ENCODE data around the gene KRT9.
"Not testable (repeated sequence)": the region's sequence is repeated elsewhere in the genome, so short reads cannot be mapped to it uniquely, and the experiment has no call there.

Gene KRT9, protein sequence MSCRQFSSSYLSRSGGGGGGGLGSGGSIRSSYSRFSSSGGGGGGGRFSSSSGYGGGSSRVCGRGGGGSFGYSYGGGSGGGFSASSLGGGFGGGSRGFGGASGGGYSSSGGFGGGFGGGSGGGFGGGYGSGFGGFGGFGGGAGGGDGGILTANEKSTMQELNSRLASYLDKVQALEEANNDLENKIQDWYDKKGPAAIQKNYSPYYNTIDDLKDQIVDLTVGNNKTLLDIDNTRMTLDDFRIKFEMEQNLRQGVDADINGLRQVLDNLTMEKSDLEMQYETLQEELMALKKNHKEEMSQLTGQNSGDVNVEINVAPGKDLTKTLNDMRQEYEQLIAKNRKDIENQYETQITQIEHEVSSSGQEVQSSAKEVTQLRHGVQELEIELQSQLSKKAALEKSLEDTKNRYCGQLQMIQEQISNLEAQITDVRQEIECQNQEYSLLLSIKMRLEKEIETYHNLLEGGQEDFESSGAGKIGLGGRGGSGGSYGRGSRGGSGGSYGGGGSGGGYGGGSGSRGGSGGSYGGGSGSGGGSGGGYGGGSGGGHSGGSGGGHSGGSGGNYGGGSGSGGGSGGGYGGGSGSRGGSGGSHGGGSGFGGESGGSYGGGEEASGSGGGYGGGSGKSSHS

GRCh38 chr17:41571561-41572434, at the start of gene KRT9:
TSS of gene KRT9 (minus strand) at chr17:41572059. CDS start at chr17:41571992, 67 bp downstream.
- no peak within 1 kb of the TSS for H3K4me3 ChIP-seq (ENCODE audit: low read depth, low read length)
- H3K4me1 ChIP-seq (ENCODE audit: control insufficient read depth, insufficient read depth, low read length), result no peaks in the 10 kb centered on the region
- H3K9ac ChIP-seq (ENCODE audit: low read length), result no peak within 1 kb of the TSS
- H3K27me3 ChIP-seq (ENCODE audit: control insufficient read depth, insufficient read depth, low read length), result peaks cover 9% of the 10 kb centered on the region; the same call in 1 of the 2 replicates
- no peak within 1 kb of the TSS for H3K27ac ChIP-seq (ENCODE audit: low read depth, low read length)
- H3K9me3 ChIP-seq (ENCODE audit: control insufficient read depth, insufficient read depth, low read depth, low read length), result no peaks in the 10 kb centered on the region
- H3K36me3 ChIP-seq (ENCODE audit: control insufficient read depth, insufficient read depth, low read length), result no peaks in the 10 kb centered on the region

- not testable (repeated sequence) for H3K27ac ChIP-seq (ENCODE audit: low read depth, low read length); H3K4me3 ChIP-seq (ENCODE audit: low read depth, low read length); H3K27me3 ChIP-seq (ENCODE audit: control insufficient read depth, insufficient read depth, low read length); H3K36me3 ChIP-seq (ENCODE audit: control insufficient read depth, insufficient read depth, low read length); H3K9ac ChIP-seq (ENCODE audit: low read length); H3K9me3 ChIP-seq (ENCODE audit: control insufficient read depth, insufficient read depth, low read depth, low read length)
- peaks cover 13% of the 10 kb centered on the region; the same call in 1 of the 2 replicates for H3K4me1 ChIP-seq (ENCODE audit: control insufficient read depth, insufficient read depth, low read length)
These were observed 49.6 kb upstream of the KRT9 start for GRCh38 chr17:41621435-41621817.

DNA sequence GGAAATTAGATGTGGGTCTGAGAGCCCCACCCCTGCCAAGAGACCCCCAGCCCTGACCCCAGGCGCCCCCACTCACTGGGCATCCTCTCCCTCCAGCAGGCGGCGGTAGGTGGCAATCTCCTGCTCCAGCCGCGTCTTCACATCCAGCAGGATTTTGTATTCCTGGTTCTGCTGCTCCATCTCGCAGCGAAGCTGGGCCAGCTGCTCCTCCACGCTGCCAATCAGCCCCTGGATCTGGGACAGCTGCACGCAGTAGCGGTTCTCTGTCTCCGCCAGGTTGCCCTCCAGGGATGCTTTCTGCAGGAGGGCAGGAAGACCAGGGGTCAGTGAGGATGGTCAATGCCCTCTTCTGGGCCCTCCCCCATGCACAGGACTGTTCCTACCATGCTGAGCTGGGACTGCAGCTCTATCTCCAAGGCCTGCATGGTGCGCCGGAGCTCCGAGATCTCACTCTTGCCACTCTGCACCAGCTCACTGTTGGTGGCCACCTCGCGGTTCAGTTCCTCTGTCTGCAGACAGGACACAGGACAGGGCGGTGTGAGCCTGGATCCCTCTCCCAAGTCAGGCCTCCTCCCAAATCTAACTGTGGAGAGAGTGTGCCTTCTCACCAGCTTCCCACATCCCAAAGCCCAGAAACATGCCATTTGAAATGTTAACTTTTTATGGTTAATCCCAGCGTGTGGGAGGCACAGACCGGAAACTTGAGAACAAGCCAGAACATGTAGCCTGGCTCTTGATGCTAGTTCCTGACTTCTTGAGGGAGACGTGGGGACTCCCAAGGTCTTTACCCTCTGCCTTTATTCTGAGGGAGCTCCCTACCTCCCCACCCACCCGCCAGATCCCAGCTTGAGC, 49.0 kb upstream of the KRT9 start:
- H3K27me3 ChIP-seq (ENCODE audit: control insufficient read depth, insufficient read depth, low read length), result no peaks in the 10 kb centered on the region
- no peak overlapping the region for H3K27ac ChIP-seq (ENCODE audit: low read depth, low read length)
- H3K9ac ChIP-seq (ENCODE audit: low read length), result no peak overlapping the region
- no peaks in the 10 kb centered on the region for H3K9me3 ChIP-seq (ENCODE audit: control insufficient read depth, insufficient read depth, low read depth, low read length)
- H3K4me1 ChIP-seq (ENCODE audit: control insufficient read depth, insufficient read depth, low read length), result peaks cover 13% of the 10 kb centered on the region; the same call in 1 of the 2 replicates
- H3K36me3 ChIP-seq (ENCODE audit: control insufficient read depth, insufficient read depth, low read length), result no peaks in the 10 kb centered on the region
- no peak overlapping the region for H3K4me3 ChIP-seq (ENCODE audit: low read depth, low read length)

DNA sequence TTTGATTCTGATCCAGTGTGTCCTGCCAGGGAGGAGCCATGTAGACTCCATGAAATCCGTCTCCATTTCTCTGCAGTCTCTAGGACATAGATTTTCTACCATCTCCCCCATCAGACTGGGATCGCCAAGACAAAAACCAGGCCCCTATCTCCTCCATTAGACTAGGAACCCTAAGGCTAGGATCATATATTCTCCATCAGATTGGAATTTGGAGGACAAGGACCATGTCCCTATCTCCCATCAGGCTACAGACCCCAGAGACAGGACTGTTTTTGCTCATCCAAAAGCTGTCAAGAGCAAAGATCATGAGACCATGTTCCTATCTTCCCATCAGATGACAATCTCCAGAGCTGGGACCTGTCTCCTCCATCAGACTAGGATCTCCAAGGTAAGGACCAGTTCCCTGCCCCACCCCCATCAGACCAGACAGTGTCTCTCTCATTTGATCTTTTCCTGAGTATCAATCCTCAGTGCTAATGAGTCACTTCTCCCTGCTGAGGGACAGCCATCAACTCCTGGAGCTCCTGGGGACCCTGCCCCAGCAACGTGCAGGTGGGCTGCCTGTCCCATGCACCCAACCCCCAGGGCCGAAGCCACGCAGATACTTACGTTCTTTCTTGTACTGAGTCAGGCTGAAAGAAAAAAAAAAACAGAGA, 48.2 kb upstream of the KRT9 start:
- H3K36me3 ChIP-seq (ENCODE audit: control insufficient read depth, insufficient read depth, low read length); H3K9me3 ChIP-seq (ENCODE audit: control insufficient read depth, insufficient read depth, low read depth, low read length); H3K27ac ChIP-seq (ENCODE audit: low read depth, low read length); H3K27me3 ChIP-seq (ENCODE audit: control insufficient read depth, insufficient read depth, low read length); H3K4me3 ChIP-seq (ENCODE audit: low read depth, low read length); H3K9ac ChIP-seq (ENCODE audit: low read length): not testable (repeated sequence)
- H3K4me1 ChIP-seq (ENCODE audit: control insufficient read depth, insufficient read depth, low read length), result peaks cover 13% of the 10 kb centered on the region; the same call in 1 of the 2 replicates

- no peak overlapping the region for H3K27ac ChIP-seq (ENCODE audit: low read depth, low read length)
- no peak overlapping the region for H3K9ac ChIP-seq (ENCODE audit: low read length)
- peaks cover 13% of the 10 kb centered on the region; the same call in 1 of the 2 replicates for H3K4me1 ChIP-seq (ENCODE audit: control insufficient read depth, insufficient read depth, low read length)
- H3K9me3 ChIP-seq (ENCODE audit: control insufficient read depth, insufficient read depth, low read depth, low read length), result no peaks in the 10 kb centered on the region
- H3K4me3 ChIP-seq (ENCODE audit: low read depth, low read length), result no peak overlapping the region
- no peaks in the 10 kb centered on the region for H3K27me3 ChIP-seq (ENCODE audit: control insufficient read depth, insufficient read depth, low read length)
- H3K36me3 ChIP-seq (ENCODE audit: control insufficient read depth, insufficient read depth, low read length), result no peaks in the 10 kb centered on the region
These were observed 47.4 kb upstream of the KRT9 start for GRCh38 chr17:41619036-41619926.

DNA sequence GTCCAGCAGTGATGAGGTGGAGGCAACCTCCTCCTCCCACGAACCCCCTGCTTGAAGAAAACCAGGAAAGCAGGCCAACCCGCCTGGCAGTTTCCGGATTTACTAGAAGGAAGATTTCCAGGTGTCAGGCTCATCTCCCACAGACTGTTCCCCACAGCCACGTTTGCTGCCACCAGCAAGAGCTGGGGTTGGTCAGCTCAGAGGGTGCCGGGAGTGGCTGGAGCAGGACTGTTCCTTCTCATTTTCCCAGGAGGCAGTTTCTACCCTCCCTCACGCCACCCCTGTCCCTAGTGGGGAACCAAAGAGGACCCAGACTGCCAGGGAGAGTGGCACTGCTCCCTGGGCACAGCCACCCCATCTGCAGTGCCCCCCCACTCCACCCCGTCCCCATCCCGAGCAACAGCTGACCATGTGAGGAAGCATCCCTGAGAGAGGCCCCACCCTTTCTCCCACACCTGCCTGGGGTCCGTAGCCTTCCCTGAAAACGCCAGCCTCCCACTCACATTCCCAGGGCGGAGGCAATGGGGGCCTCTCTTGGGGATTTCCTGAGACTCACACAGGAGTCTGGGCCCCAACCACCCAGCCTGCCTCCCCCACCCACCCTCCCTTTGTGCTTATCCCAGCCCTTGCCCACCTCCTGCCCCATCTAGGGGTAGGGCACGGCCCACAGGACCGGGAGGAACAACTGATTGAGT, 46.6 kb upstream of the KRT9 start:
- H3K27me3 ChIP-seq (ENCODE audit: control insufficient read depth, insufficient read depth, low read length), result no peaks in the 10 kb centered on the region
- H3K4me3 ChIP-seq (ENCODE audit: low read depth, low read length), result no peak overlapping the region
- H3K9ac ChIP-seq (ENCODE audit: low read length), result no peak overlapping the region
- H3K27ac ChIP-seq (ENCODE audit: low read depth, low read length), result no peak overlapping the region
- H3K9me3 ChIP-seq (ENCODE audit: control insufficient read depth, insufficient read depth, low read depth, low read length), result no peaks in the 10 kb centered on the region
- H3K36me3 ChIP-seq (ENCODE audit: control insufficient read depth, insufficient read depth, low read length), result no peaks in the 10 kb centered on the region
- H3K4me1 ChIP-seq (ENCODE audit: control insufficient read depth, insufficient read depth, low read length), result peaks cover 13% of the 10 kb centered on the region; the same call in 1 of the 2 replicates

DNA sequence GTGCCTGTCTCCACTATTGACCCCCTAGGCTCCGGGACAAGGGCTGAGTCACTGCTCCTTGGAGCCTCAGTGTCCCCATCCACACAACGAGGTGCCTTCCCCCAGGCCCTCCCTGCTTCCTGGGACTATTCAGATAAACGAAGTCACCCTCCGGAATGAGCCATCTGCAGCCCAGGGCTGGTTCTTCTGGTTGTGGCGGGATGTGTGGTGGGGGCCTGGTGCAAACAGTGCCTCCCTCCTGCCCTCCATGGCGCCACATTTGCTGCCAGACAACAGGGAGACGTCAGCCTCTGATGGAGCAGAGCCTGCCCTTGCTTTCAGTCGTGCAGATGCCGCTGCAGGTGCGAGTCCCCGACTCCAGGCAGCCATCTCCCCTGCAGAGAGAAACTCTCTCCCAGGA, 45.8 kb upstream of the KRT9 start:
- no peaks in the 10 kb centered on the region; the same call in 1 of the 2 replicates for H3K27me3 ChIP-seq (ENCODE audit: control insufficient read depth, insufficient read depth, low read length)
- no peak overlapping the region for H3K4me3 ChIP-seq (ENCODE audit: low read depth, low read length)
- peaks cover 8% of the 10 kb centered on the region; the same call in 1 of the 2 replicates for H3K4me1 ChIP-seq (ENCODE audit: control insufficient read depth, insufficient read depth, low read length)
- no peaks in the 10 kb centered on the region for H3K36me3 ChIP-seq (ENCODE audit: control insufficient read depth, insufficient read depth, low read length)
- H3K9ac ChIP-seq (ENCODE audit: low read length), result no peak overlapping the region
- no peaks in the 10 kb centered on the region for H3K9me3 ChIP-seq (ENCODE audit: control insufficient read depth, insufficient read depth, low read depth, low read length)
- H3K27ac ChIP-seq (ENCODE audit: low read depth, low read length), result no peak overlapping the region

GRCh38 chr17:41617136-41617535, 45.3 kb upstream of the KRT9 start:
- H3K27ac ChIP-seq (ENCODE audit: low read depth, low read length), result no peak overlapping the region
- H3K4me3 ChIP-seq (ENCODE audit: low read depth, low read length), result no peak overlapping the region
- H3K36me3 ChIP-seq (ENCODE audit: control insufficient read depth, insufficient read depth, low read length), result no peaks in the 10 kb centered on the region
- H3K9me3 ChIP-seq (ENCODE audit: control insufficient read depth, insufficient read depth, low read depth, low read length), result no peaks in the 10 kb centered on the region
- H3K27me3 ChIP-seq (ENCODE audit: control insufficient read depth, insufficient read depth, low read length), result no peaks in the 10 kb centered on the region; the same call in 1 of the 2 replicates
- H3K4me1 ChIP-seq (ENCODE audit: control insufficient read depth, insufficient read depth, low read length), result peaks cover 7% of the 10 kb centered on the region; the same call in 1 of the 2 replicates
- no peak overlapping the region for H3K9ac ChIP-seq (ENCODE audit: low read length)

DNA sequence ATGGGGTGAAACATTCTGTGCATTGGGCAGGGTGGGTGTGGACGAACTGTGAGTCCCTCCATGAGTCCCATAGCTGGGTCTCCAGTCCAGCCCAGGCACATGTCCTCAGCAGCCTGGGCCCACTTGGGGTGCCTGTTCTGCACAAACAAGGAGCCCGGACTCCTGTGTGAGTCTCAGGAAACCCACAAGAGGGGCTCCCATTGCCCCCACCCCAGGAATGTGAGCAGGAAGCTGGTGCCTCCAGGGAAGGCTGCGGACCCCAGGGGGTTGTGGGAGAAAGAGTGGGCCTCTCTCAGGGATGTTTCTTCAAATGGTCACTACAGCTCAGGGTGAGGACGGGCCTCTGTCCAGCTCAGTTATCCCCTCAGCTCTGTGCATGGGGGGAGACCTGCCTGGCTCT, 44.6 kb upstream of the KRT9 start:
- H3K36me3 ChIP-seq (ENCODE audit: control insufficient read depth, insufficient read depth, low read length); H3K4me3 ChIP-seq (ENCODE audit: low read depth, low read length); H3K9ac ChIP-seq (ENCODE audit: low read length); H3K27me3 ChIP-seq (ENCODE audit: control insufficient read depth, insufficient read depth, low read length); H3K27ac ChIP-seq (ENCODE audit: low read depth, low read length); H3K4me1 ChIP-seq (ENCODE audit: control insufficient read depth, insufficient read depth, low read length); H3K9me3 ChIP-seq (ENCODE audit: control insufficient read depth, insufficient read depth, low read depth, low read length): not testable (repeated sequence)

All from HUES6 (cell line).